GM19025 (cell line): ENCODE results near the gene ELOVL6.
"Not testable (repeated sequence)": the region's sequence is repeated elsewhere in the genome, so short reads cannot be mapped to it uniquely, and the experiment has no call there.

Experiments used
- ATAC-seq: cut with Tn5 transposase; IDR thresholded peaks from one replicate; pipeline ENCODE4 v1.9.1; 2021; ENCODE audit warnings: mild to moderate bottlenecking, low read depth, moderate library complexity; ENCODE audit not compliant: unreplicated experiment

Gene ELOVL6, protein sequence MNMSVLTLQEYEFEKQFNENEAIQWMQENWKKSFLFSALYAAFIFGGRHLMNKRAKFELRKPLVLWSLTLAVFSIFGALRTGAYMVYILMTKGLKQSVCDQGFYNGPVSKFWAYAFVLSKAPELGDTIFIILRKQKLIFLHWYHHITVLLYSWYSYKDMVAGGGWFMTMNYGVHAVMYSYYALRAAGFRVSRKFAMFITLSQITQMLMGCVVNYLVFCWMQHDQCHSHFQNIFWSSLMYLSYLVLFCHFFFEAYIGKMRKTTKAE

DNA sequence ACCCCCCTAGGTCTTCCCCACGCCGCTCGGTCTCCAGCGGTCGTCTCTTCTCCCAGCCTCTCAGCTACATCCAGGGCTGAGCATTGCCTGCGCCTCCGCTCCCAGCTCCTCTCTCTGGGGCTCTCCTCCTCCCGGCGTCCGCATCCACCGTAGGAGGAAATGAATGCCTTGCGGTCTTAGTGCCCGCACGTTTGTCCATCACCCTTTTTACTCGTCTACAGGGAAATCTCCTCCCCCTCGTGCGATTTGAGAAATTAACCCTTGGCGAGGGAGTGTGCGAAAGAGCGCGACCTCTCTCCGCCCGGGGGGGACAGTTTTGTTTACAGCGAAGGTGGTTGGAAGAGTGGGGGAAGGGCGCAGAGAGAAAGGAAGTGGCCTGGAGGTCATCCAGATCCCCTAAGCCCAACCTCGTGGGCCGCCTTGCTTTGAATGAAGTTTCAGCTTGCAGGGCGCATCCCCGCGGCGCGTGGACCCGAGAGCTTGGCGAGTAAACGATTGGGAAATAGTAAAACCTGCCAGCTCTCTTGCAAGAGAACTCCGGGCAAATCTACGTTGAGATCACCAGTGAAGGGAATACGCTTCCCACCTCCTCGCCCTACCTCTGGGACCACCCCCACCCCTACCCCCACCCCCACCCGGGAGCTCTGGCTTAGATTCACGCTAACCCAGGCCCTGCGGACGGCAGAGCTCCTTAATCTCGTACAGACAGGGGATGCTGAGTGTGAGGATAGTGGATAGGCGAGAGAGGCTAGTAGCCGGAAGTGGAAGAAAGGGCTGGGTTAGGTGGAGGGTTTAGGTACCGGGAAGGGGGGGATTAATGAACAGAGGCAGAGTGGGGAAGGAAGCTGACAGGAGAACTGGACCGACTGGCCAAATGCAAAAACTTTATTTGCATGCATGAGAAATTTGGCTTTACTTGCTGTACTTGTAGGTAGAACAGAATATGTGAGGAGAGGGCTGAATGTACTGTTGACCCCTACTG is at the start of gene ELOVL6:
Gene ELOVL6, minus strand, starts transcription at position 181 of the 982 bp plus-strand sequence. CDS start 280 bp downstream, outside the sequence.
- ATAC-seq: no peak

GRCh38 chr4:110248100-110248499 is 49.7 kb upstream of the ELOVL6 start:
- ATAC-seq: no peak

- no peak for ATAC-seq
Measured at GRCh38 chr4:110247591-110247990, 49.2 kb upstream of the ELOVL6 start.

DNA sequence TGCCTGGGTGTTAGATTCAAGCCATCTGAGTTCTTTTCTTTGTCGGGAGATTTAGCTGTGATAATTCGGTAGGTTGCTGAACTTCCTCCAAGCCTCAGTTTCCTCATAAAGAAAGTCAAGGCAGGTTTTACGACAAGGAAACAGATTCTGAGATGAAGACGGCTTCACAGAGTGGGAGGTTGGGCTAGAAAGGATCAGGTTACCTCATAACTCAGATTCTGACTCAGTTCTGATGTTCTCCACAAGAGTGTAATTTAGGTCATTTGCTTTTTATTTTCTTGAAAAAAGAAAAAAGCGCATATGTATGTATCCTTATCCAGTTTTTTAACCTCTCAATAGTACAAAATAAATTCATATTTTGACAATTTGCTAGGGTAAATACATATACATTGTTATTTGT is 47.2 kb upstream of the ELOVL6 start:
- ATAC-seq: no peak

DNA sequence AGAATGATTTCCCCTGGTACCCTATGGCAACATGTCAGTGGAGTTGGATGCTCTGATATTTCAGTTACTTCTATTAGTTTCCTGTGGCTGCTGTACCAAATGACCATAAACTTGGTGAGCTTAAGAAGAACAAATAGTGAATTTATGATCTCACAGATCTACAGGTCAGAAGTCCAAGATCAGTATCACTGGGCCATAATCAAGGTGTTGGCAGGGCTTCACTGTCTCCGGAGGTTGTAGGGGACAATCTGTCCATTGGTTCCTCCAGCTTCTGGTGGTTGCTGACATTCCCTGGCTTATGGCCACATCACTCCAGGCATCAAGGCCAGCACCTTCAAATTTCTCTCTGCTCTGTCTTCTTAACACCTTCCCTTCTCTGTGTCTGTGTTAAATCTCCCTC is 37.9 kb upstream of the ELOVL6 start:
- no peak for ATAC-seq

DNA sequence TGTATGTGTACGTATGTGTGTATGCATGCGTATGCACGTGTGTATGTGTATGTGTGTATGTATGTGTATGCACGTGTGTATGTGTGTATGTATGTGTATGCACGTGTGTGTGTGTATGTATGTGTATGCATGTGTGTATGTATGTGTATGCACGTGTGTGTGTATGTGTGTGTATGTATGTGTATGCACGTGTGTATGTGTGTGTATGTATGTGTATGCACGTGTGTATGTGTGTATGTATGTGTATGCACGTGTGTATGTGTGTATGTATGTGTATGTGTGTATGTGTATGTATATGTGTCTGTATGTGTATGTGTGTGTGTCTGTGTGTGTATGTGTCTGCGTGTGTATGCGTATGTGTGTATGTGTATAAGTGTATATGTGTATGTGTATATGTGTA is 35.2 kb upstream of the ELOVL6 start:
- ATAC-seq: not testable (repeated sequence)

DNA sequence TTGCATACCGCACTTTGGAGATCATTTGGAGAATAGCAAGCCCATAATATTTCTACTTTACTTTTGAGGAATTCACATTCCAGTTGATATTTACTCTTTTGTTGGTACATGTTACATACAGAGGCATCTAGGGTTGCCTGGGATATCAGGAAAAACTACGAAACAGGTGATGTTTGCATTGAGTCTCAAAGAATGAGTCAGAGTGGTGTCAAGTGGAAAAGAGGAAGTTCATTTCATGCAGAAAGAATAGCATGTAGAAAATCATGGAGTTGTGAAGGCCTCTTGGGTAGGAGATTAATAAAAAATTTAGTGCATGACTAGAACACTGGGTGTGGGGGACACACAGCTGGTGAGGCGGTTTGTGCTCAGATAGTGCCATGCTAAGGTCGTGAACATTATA is 33.5 kb upstream of the ELOVL6 start:
- ATAC-seq: no peak

- ATAC-seq: no peak
Measured at GRCh38 chr4:110229266-110229665, 30.9 kb upstream of the ELOVL6 start.

GRCh38 chr4:110224812-110225211 is 26.4 kb upstream of the ELOVL6 start:
- no peak for ATAC-seq

DNA sequence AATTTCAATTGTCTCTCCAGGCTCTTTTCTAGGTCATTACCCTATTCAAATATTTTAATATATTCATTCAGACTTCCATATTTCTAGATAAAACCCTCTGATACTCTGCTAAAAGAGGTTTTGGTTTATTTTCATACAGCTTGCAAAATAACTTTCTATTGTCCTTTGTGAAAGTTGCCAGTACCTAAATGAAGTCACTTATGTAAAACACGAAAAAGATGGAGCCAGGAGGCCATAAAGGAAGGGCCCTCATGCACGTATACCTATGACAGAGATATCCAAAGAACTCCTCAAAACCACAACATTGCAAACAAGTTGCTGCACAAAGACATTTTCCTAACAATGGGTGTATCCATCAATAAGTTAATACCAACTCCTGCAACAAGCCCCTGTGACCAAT is 25.7 kb upstream of the ELOVL6 start:
- ATAC-seq: no peak

- ATAC-seq: not testable (repeated sequence)
Measured at GRCh38 chr4:110218935-110219334, 20.5 kb upstream of the ELOVL6 start.

- ATAC-seq: not testable (repeated sequence)
Measured at GRCh38 chr4:110217181-110217580, 18.8 kb upstream of the ELOVL6 start.

DNA sequence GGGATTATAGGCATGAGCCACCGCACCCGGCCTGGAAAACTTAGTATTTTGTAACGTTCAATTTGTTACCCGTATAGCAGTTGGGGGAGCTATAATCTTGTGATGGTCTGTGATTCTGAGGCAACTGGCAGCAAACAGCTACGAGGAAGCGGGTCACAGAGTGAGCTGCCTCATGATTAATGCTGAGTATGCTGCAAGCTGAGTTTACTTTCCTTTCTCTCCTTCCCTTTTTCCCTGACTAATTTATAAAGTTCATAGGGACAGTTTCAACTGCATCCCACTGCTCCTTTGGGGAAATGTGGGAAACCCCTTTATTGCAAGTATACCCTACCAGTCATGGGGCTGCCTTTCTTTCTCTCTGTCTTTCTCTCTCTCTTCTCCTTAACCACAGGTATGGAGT is 17.7 kb upstream of the ELOVL6 start:
- no peak for ATAC-seq

- no peak for ATAC-seq
Measured at GRCh38 chr4:110211770-110212061, 13.3 kb upstream of the ELOVL6 start.

DNA sequence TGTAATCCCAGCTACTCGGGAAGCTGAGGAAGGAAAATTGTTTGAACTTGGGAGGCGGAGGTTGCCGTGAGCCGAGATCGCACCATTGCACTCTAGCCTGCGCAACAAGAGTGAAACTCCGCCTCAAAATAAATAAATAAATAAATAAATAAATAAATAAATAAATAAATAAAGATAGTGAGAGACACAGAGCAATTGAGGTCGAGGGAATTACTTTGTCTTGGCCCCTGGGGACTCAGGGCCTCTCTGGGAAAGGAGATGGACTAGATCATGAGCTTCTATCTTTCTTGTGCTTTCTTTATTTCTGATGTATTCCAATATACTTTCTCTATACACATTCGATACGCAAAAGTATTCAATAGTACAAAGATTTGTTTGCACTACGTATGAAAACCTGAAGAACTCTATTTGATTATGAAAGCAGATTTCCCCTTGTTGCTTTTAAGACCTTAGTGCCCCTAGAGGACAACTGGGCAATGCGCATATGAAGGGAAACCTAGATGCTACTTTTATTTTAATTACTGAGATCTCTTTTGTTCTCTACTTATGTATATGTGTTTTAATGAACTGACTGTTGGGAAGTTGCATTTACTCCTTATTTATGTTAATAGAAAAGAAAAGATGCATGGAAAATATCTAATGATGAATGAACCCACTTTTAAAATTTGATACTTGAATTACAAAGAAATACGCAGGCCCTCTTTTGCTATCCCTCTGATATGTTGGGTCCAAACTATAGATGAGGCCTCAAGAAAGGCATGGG is 12.8 kb upstream of the ELOVL6 start:
- ATAC-seq: peak; percentile 73

- ATAC-seq: no peak
Measured at GRCh38 chr4:110208419-110208818, 10.0 kb upstream of the ELOVL6 start.

DNA sequence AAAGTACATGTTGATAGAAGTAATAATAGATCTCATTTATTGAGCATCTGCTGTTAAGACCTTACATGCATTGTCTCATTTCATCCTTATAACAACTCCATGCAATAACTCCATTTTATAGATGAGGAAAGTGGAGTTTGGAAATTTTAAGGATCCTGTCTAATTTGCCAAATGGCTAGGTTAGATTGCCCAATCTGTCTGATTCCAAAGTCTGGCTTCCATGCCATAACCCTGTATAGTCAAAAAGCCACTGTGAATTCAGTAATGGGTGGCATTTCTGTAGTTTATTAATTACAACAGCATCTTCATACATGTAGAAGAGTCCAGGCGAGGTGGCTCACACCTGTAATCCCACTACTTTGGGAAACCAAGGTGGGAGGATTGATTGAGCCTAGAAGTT is 8.8 kb upstream of the ELOVL6 start:
- no peak for ATAC-seq

DNA sequence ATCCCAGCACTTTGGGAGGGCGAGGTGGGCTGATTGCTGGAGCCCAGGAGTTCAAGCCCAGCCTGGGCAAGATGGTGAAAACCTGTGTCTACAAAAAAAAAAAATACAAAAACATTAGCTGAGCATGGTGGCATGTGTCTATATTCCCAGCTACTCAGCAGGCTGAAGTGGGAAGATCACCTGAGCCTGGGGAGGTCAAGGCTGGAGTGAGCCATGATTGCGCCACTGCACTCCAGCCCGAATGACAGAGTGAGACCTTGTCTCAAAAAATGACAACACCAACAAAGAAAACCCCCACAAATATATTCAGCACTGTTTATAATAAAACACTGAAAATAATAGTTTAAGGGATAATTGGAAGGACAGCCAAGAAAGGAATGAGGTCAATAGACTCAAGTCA is 3.6 kb upstream of the ELOVL6 start:
- no peak for ATAC-seq

- no peak for ATAC-seq
Measured at GRCh38 chr4:110201502-110201901, 3.1 kb upstream of the ELOVL6 start.

DNA sequence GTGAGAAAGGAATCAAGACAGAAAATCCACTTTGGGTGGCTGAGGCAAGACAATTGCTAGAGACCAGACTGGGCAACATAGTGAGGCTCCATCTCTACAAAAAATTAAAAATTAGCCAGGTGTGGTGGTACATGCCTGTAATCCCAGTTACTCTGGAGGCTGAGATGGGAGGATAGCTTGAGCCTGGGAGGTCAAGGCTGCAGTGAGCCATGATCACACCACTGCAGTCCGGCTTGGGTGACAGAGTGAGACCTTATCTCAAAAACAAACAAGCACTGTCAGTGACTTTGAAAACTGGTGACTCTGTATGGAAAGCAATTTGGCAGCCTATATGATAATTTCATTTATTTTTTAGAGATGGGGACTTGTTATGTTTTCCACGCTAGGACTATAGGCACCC is 2.3 kb upstream of the ELOVL6 start:
- no peak for ATAC-seq

DNA sequence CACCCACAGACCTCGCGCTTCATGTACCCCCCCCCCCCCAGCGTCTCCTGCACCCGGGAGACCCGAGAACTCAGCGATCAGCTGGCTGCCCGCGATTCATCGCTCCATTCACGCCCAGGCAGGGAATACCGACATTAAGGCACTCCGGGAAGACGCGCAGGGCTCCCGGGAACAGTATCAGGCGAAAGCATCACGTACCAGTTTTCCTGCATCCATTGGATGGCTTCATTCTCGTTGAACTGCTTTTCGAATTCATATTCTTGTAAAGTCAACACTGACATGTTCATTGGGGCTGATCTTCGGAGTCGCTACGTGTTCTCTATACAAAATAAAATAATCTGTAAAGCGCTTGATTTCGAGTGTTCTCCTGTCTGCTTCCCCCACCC is 373 bp downstream of the ELOVL6 start:
- ATAC-seq: no peak
